Neural cell (in vitro differentiated cells): ENCODE results near the gene NTN5. TPM values are rescaled to one million over a fixed set of nuclear protein-coding genes. Genes with fewer than 3 reads are reported as not detected.

Source experiments
- H2AFZ ChIP-seq: fragments of 200-600, 300-800 bp; sonication (generic), shearing (Covaris generic); 2 replicates; pipeline ENCODE4 v1.6.0; 2014; ENCODE audit warnings: low read depth, mild to moderate bottlenecking, antibody characterized with exemption, low read length, moderate library complexity
- H3F3A ChIP-seq: fragments of 200-600 bp; shearing (Covaris generic); 2 replicates; pipeline ENCODE4 v1.6.1; 2016; ENCODE audit warnings: mild to moderate bottlenecking, moderate library complexity, mixed read lengths, antibody characterized with exemption, low read length; ENCODE audit not compliant: insufficient read depth, poor library complexity, severe bottlenecking
- H3K27ac ChIP-seq: fragments of 200-600, 300-800 bp; sonication (generic), shearing (Covaris generic); 2 replicates; pipeline ENCODE4 v1.5.1; 2014; ENCODE audit warnings: mild to moderate bottlenecking, low read length, moderate library complexity
- H3K27me3 ChIP-seq: fragments of 300-800, 200-600 bp; sonication (generic), shearing (Covaris generic); 2 replicates; pipeline ENCODE4 v1.6.0; 2014; ENCODE audit warnings: mild to moderate bottlenecking, low read depth, low read length, moderate library complexity; ENCODE audit not compliant: insufficient read depth
- H3K36me3 ChIP-seq: fragments of 300-800, 200-600 bp; sonication (generic), shearing (Covaris generic); 2 replicates; pipeline ENCODE4 v1.5.1; 2014; ENCODE audit warnings: mild to moderate bottlenecking, antibody characterized with exemption, low read length, moderate library complexity; ENCODE audit not compliant: insufficient read depth
- H3K4me2 ChIP-seq: fragments of 300-800, 200-600 bp; sonication (generic), shearing (Covaris generic); 2 replicates; pipeline ENCODE4 v1.6.0; 2014; ENCODE audit warnings: mild to moderate bottlenecking, low read length
- H3K4me3 ChIP-seq: fragments of 300-800, 200-600 bp; sonication (generic), shearing (Covaris generic); 2 replicates; pipeline ENCODE4 v1.5.1; 2014; ENCODE audit warnings: mild to moderate bottlenecking, low read length, moderate library complexity
- H3K79me2 ChIP-seq: fragments of 200-600 bp; shearing (Covaris generic); replicated peaks from 2 replicates; pipeline ENCODE4 v1.6.0; 2014; ENCODE audit warnings: mild to moderate bottlenecking, low read length, moderate library complexity; ENCODE audit not compliant: insufficient read depth
- H3K9ac ChIP-seq: fragments of 300-800, 200-600 bp; sonication (generic), shearing (Covaris generic); 2 replicates; pipeline ENCODE4 v1.6.1; 2016; ENCODE audit warnings: mild to moderate bottlenecking, low read length, mixed read lengths
- H3K9me2 ChIP-seq: fragments of 200-600 bp; shearing (Covaris generic); 2 replicates; pipeline ENCODE4 v1.6.1; 2016; ENCODE audit warnings: mild to moderate bottlenecking, low read length, mixed read lengths; ENCODE audit not compliant: insufficient read depth
- H3K9me3 ChIP-seq: fragments of 200-600, 300-800 bp; sonication (generic), shearing (Covaris generic); 2 replicates; pipeline ENCODE4 v1.6.1; 2016; ENCODE audit warnings: mild to moderate bottlenecking, mixed run types, low read length, moderate library complexity, mixed read lengths
- H4K20me1 ChIP-seq: fragments of 200-600 bp; shearing (Covaris generic); 2 replicates; pipeline ENCODE4 v1.6.1; 2016; ENCODE audit warnings: mild to moderate bottlenecking, mixed run types; ENCODE audit not compliant: insufficient read depth
- EP300 ChIP-seq: fragments of 450-650 bp; conservative IDR thresholded peaks from 2 replicates; pipeline ENCODE4 v1.6.1; 2014; ENCODE audit warnings: antibody characterized with exemption, mild to moderate bottlenecking, moderate library complexity; ENCODE audit not compliant: poor library complexity, severe bottlenecking
- EZH2 ChIP-seq: fragments of 200-600, 300-800 bp; shearing (Covaris generic), sonication (generic); IDR thresholded peaks from 2 replicates; pipeline ENCODE4 v1.6.1; 2014; ENCODE audit warnings: antibody characterized with exemption, low read length, borderline replicate concordance, mild to moderate bottlenecking; ENCODE audit not compliant: insufficient read depth, poor library complexity, severe bottlenecking
- MXI1 ChIP-seq: fragments of 450-650 bp; conservative IDR thresholded peaks from 2 replicates; pipeline ENCODE4 v1.6.1; 2014; ENCODE audit warnings: antibody characterized with exemption, mild to moderate bottlenecking; ENCODE audit not compliant: poor library complexity, severe bottlenecking
- POLR2AphosphoS5 ChIP-seq: IDR thresholded peaks from 2 replicates; pipeline ENCODE4 v1.6.1; 2012
- RAD21 ChIP-seq: fragments of 450-650 bp; conservative IDR thresholded peaks from 2 replicates; pipeline ENCODE4 v1.6.1; 2014; ENCODE audit warnings: antibody characterized with exemption, mild to moderate bottlenecking, moderate library complexity
- SMC3 ChIP-seq: fragments of 450-650 bp; conservative IDR thresholded peaks from 2 replicates; pipeline ENCODE4 v1.6.1; 2014; ENCODE audit warnings: antibody characterized with exemption, mild to moderate bottlenecking, moderate library complexity; ENCODE audit not compliant: poor library complexity
- TAF1 ChIP-seq: IDR thresholded peaks from 2 replicates; pipeline ENCODE4 v1.6.1; 2012; ENCODE audit warnings: low read depth
- polyA plus RNA-seq: library from polyadenylated mRNA; depleted of rRNA; stranded (reverse); fragments of >200 nt; gene quantifications from 2 replicates; pipeline ENCODE4 v1.2.3, GENCODE V29; 2014
- TF ChIP-seq, protein P1 (sequence below): fragments of 450-650 bp; IDR thresholded peaks from 2 replicates; pipeline ENCODE4 v1.5.1; 2014; ENCODE audit warnings: antibody characterized with exemption, mild to moderate bottlenecking, moderate library complexity; ENCODE audit not compliant: poor library complexity, severe bottlenecking
- TF ChIP-seq, protein P2 (sequence below): IDR thresholded peaks from 2 replicates; pipeline ENCODE4 v1.6.1; 2012; ENCODE audit warnings: borderline replicate concordance

Gene NTN5
- polyA plus RNA-seq, 1 donor from 2014 or later = not detected

DNA sequence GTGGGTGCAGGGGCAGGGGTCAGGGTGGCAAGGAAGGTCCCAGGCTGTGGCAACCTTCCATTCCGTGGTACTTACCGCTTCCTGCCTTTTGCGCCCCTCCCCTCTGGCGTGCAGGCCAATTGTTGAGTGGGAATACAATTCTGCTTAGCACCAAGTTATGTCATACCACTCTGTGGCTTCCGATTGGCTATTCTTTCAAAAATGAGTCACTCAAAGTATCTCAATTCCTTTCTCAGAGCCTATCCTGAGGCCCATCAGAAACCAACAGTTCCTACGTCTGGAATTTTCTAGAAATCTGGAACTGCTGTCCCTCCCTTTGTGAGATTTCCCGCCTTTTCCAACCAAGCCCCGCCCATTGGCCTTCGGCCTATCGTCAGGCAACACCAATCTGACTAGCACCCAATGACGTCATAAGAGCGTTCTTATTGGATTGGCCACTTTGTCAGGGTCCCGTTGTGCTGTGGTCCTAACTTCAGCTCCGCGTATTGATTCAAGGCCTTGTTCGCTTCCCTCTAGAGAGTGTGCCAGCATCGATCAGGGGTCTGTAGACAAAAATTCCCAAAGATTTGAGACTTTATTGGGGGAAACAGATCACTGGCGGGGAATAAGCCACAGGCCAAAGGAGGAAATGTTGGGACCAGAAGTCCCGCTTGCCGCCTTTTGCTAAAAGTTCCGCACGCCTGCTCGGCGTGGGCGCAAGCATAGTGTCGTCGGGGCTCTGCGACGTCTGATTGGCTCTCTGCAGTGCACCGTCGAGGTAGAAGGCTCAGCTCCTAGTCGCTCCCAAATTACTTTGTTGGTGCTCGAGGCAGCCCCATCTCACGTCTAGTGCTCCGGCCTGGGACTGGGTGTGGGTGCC is 11.7 kb downstream of the NTN5 start:
- H4K20me1 ChIP-seq = no peaks in the 10 kb centered on the region
- no peak overlapping the region for H2AFZ ChIP-seq
- H3K4me2 ChIP-seq = no peak overlapping the region
- no peaks in the 10 kb centered on the region for H3K79me2 ChIP-seq
- TF ChIP-seq TAF1 (no peak), SMC3 (no peak), POLR2AphosphoS5 (no peak), EZH2 (no peak), RAD21 (no peak), EP300 (no peak), MXI1 (no peak)
- TF ChIP-seq, protein P1, sequence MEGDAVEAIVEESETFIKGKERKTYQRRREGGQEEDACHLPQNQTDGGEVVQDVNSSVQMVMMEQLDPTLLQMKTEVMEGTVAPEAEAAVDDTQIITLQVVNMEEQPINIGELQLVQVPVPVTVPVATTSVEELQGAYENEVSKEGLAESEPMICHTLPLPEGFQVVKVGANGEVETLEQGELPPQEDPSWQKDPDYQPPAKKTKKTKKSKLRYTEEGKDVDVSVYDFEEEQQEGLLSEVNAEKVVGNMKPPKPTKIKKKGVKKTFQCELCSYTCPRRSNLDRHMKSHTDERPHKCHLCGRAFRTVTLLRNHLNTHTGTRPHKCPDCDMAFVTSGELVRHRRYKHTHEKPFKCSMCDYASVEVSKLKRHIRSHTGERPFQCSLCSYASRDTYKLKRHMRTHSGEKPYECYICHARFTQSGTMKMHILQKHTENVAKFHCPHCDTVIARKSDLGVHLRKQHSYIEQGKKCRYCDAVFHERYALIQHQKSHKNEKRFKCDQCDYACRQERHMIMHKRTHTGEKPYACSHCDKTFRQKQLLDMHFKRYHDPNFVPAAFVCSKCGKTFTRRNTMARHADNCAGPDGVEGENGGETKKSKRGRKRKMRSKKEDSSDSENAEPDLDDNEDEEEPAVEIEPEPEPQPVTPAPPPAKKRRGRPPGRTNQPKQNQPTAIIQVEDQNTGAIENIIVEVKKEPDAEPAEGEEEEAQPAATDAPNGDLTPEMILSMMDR = no peak
- TF ChIP-seq, protein P2, sequence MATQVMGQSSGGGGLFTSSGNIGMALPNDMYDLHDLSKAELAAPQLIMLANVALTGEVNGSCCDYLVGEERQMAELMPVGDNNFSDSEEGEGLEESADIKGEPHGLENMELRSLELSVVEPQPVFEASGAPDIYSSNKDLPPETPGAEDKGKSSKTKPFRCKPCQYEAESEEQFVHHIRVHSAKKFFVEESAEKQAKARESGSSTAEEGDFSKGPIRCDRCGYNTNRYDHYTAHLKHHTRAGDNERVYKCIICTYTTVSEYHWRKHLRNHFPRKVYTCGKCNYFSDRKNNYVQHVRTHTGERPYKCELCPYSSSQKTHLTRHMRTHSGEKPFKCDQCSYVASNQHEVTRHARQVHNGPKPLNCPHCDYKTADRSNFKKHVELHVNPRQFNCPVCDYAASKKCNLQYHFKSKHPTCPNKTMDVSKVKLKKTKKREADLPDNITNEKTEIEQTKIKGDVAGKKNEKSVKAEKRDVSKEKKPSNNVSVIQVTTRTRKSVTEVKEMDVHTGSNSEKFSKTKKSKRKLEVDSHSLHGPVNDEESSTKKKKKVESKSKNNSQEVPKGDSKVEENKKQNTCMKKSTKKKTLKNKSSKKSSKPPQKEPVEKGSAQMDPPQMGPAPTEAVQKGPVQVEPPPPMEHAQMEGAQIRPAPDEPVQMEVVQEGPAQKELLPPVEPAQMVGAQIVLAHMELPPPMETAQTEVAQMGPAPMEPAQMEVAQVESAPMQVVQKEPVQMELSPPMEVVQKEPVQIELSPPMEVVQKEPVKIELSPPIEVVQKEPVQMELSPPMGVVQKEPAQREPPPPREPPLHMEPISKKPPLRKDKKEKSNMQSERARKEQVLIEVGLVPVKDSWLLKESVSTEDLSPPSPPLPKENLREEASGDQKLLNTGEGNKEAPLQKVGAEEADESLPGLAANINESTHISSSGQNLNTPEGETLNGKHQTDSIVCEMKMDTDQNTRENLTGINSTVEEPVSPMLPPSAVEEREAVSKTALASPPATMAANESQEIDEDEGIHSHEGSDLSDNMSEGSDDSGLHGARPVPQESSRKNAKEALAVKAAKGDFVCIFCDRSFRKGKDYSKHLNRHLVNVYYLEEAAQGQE = no peak
- H3K27ac ChIP-seq = no peak overlapping the region
- H3K4me3 ChIP-seq = no peak overlapping the region
- no peak overlapping the region for H3K9ac ChIP-seq
- H3K36me3 ChIP-seq = no peaks in the 10 kb centered on the region
- no peaks in the 10 kb centered on the region for H3F3A ChIP-seq
- no peaks in the 10 kb centered on the region for H3K27me3 ChIP-seq
- H3K9me2 ChIP-seq = no peaks in the 10 kb centered on the region
- H3K9me3 ChIP-seq = no peaks in the 10 kb centered on the region

DNA sequence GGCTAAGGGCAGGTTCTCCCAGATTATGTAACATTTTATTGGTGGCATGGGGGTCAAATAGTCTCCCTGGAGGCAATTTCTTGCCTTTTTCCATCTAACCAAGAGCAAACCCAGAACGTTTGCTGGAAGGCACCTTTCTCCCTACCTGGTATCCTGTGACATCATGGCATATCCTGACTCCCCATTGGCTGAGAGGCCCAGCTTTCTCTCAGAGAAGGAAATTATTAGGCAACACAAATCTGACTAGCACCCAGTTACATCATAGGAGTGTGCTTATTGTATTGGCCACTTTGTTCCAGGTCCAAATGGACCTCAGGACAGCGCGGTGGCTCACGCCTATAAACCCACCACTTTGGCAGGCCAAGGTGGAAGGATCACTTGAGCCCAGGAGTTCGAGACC is 13.0 kb downstream of the NTN5 start:
- no peaks in the 10 kb centered on the region for H3K9me2 ChIP-seq
- TF ChIP-seq EP300 = no peak
- no peak for TF ChIP-seq POLR2AphosphoS5
- TF ChIP-seq MXI1 = no peak
- TF ChIP-seq RAD21 = no peak
- TF ChIP-seq, protein P2 = no peak
- TF ChIP-seq, protein P1 = no peak
- TF ChIP-seq TAF1 = no peak
- no peak for TF ChIP-seq SMC3
- TF ChIP-seq EZH2 = no peak
- H4K20me1 ChIP-seq = no peaks in the 10 kb centered on the region
- no peak overlapping the region for H3K27ac ChIP-seq
- H3K4me2 ChIP-seq = no peak overlapping the region
- no peak overlapping the region for H2AFZ ChIP-seq
- H3K9ac ChIP-seq = no peak overlapping the region
- H3K4me3 ChIP-seq = no peak overlapping the region
- no peaks in the 10 kb centered on the region for H3K27me3 ChIP-seq
- no peaks in the 10 kb centered on the region for H3K79me2 ChIP-seq
- no peaks in the 10 kb centered on the region for H3K9me3 ChIP-seq
- H3K36me3 ChIP-seq = no peaks in the 10 kb centered on the region
- H3F3A ChIP-seq = no peaks in the 10 kb centered on the region
